GM19467 (cell line): ENCODE data around the gene MT3.
"Not testable (repeated sequence)": the region's sequence is repeated elsewhere in the genome, so short reads cannot be mapped to it uniquely, and the experiment has no call there.

Experiments
- ATAC-seq: cut with Tn5 transposase; IDR thresholded peaks from one replicate; pipeline ENCODE4 v1.9.1; 2021; ENCODE audit warnings: mild to moderate bottlenecking, moderate library complexity; ENCODE audit not compliant: unreplicated experiment

Gene MT3

GRCh38 chr16:56608876-56609462 lies 19.6 kb downstream of the MT3 start:
- no peak for ATAC-seq

GRCh38 chr16:56609463-56609921 lies 20.2 kb downstream of the MT3 start:
- no peak for ATAC-seq

- ATAC-seq = no peak
These were observed 20.8 kb downstream of the MT3 start for GRCh38 chr16:56610017-56610608.

- ATAC-seq = no peak
These were observed 21.3 kb downstream of the MT3 start for GRCh38 chr16:56610609-56611111.

- no peak for ATAC-seq
These were observed 22.0 kb downstream of the MT3 start for GRCh38 chr16:56611281-56611833.

- ATAC-seq = no peak
These were observed 24.4 kb downstream of the MT3 start for GRCh38 chr16:56613706-56614105.

GRCh38 chr16:56614549-56614991 lies 25.2 kb downstream of the MT3 start:
- ATAC-seq = no peak

- no peak for ATAC-seq
These were observed 26.0 kb downstream of the MT3 start for GRCh38 chr16:56615353-56615752.

- ATAC-seq = no peak
These were observed 27.4 kb downstream of the MT3 start for GRCh38 chr16:56616608-56617211.

- no peak for ATAC-seq
These were observed 28.1 kb downstream of the MT3 start for GRCh38 chr16:56617212-56618085.

- no peak for ATAC-seq
These were observed 28.8 kb downstream of the MT3 start for GRCh38 chr16:56618138-56618537.

- no peak for ATAC-seq
These were observed 31.1 kb downstream of the MT3 start for GRCh38 chr16:56620339-56620897.

GRCh38 chr16:56621665-56622445 lies 32.5 kb downstream of the MT3 start:
- ATAC-seq = not testable (repeated sequence)

- not testable (repeated sequence) for ATAC-seq
These were observed 33.9 kb downstream of the MT3 start for GRCh38 chr16:56623184-56623583.

GRCh38 chr16:56623637-56624036 lies 34.3 kb downstream of the MT3 start:
- no peak for ATAC-seq

GRCh38 chr16:56625140-56625942 lies 36.0 kb downstream of the MT3 start, which contains the start of gene MT1E:
Gene MT1E, plus strand, starts transcription at chr16:56625781. Its CDS starts 71 bp downstream, at chr16:56625852.
- no peak for ATAC-seq

- ATAC-seq = no peak
These were observed 36.8 kb downstream of the MT3 start for GRCh38 chr16:56625943-56626654.

- no peak for ATAC-seq
These were observed 37.4 kb downstream of the MT3 start for GRCh38 chr16:56626685-56627084.
